ENCODE data around the gene PIGZ. TPM values are rescaled to one million over a fixed set of nuclear protein-coding genes. Genes with fewer than 3 reads are reported as not detected.

PIGZ gene
- total and polyA plus RNA-seq, 7 donors, result 2.9 to 8.0 (median 3.5) TPM

DNA sequence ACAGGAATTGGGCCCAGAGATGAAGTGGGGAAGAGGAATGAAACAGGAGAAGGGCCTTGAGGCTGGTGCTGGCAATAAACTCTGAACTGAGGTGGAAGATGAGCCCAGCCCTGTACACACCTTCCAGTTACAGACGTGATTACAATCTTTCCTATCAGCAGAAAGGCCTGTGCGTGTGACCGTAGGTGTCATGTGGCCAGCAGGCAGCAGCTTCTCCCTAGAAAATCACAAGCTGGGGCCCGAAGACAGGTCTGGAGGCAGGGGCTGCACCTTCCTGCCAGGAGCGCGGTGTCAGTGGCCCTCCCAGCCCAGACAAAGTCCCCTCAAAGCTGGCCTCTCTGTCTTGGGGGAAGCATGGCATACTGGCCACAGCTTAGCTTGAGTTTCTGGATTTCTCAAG, 16.7 kb upstream of the PIGZ start:
- H3K9me3 ChIP-seq, result peaks cover 11% of the 10 kb centered on the region
- ATAC-seq, result no peak
- intact Hi-C loops (cut with DNase I), result no loop called here

DNA sequence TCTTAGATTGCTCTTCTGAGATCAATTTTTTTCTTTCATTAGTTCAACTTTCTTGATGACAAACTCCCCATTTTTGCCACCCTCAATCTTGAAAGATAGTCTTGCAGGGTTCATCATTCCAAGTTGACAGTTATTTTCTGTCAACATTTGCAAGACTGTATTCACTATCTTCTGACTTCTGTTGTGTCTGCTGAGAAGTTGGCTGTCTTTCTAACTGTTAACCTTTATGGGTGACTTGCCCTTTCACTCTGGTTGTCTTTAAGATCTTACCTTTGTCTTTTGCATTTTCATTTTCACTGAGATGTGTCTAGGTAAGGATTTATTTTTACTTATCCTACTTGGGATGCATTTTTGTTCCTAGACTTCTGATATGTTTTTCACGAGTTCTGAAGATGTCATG, 14.6 kb upstream of the PIGZ start:
- no peak overlapping the region for H3K27ac ChIP-seq
- intact Hi-C loops (cut with DNase I), result no loop called here
- no peaks in the 10 kb centered on the region for H3K4me1 ChIP-seq
- H3K27me3 ChIP-seq (ENCODE audit: insufficient read depth in 3 of 3, low read length in 2 of 3), result no peaks in the 10 kb centered on the region
- H3K36me3 ChIP-seq (ENCODE audit: insufficient read depth in 1 of 2, low read depth in 1 of 2), result no peaks in the 10 kb centered on the region
- H3K9me3 ChIP-seq, result peaks cover 11% of the 10 kb centered on the region
- no peak for ATAC-seq
- TF ChIP-seq, protein P1, sequence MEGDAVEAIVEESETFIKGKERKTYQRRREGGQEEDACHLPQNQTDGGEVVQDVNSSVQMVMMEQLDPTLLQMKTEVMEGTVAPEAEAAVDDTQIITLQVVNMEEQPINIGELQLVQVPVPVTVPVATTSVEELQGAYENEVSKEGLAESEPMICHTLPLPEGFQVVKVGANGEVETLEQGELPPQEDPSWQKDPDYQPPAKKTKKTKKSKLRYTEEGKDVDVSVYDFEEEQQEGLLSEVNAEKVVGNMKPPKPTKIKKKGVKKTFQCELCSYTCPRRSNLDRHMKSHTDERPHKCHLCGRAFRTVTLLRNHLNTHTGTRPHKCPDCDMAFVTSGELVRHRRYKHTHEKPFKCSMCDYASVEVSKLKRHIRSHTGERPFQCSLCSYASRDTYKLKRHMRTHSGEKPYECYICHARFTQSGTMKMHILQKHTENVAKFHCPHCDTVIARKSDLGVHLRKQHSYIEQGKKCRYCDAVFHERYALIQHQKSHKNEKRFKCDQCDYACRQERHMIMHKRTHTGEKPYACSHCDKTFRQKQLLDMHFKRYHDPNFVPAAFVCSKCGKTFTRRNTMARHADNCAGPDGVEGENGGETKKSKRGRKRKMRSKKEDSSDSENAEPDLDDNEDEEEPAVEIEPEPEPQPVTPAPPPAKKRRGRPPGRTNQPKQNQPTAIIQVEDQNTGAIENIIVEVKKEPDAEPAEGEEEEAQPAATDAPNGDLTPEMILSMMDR (IDR thresholded peaks at IDR 0.05), result no peak
- H3K4me3 ChIP-seq, result no peak overlapping the region
- no peak for DNase-seq
- WGBS, 3 donors, result 52 to 60% (median 58%) methylated on average over 1 of the region's 1 CpG

More for the DNA sequence above, 16.7 kb upstream of the PIGZ start:
- DNase-seq, result no peak
- H3K4me3 ChIP-seq, result no peak overlapping the region
- TF ChIP-seq, protein P1 (IDR thresholded peaks at IDR 0.05), result no peak
- H3K4me1 ChIP-seq, result no peaks in the 10 kb centered on the region
- no peak overlapping the region for H3K27ac ChIP-seq
- no peaks in the 10 kb centered on the region for H3K27me3 ChIP-seq (ENCODE audit: insufficient read depth in 3 of 3, low read length in 2 of 3)
- WGBS, 3 donors, result 79 to 84% (median 83%) methylated on average over 6 of the region's 6 CpGs
- no peaks in the 10 kb centered on the region for H3K36me3 ChIP-seq (ENCODE audit: insufficient read depth in 1 of 2, low read depth in 1 of 2)

DNA sequence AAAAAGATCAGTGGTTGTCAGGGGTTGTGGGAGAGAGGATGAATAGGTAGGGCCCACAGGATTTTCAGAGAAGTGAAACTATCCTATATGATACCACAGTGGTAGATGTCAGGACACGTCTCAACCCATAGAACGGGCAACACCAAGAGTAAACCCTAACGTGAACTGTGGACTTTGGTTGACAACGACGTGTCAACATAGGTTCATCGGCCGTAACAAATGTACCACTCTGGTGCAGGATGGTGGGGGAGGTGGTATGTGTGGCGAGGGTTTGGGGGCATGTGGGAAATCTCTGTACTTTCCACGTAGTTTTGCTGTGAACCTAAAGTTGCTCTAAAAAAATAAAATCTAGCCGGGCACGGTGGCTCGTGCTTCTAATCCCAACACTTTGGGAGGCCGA, 13.0 kb upstream of the PIGZ start:
- H3K4me3 ChIP-seq, result no peak overlapping the region
- ATAC-seq (no peak), DNase-seq (no peak)
- H3K36me3 ChIP-seq (ENCODE audit: insufficient read depth in 1 of 2, low read depth in 1 of 2), result no peaks in the 10 kb centered on the region
- H3K27me3 ChIP-seq (ENCODE audit: insufficient read depth in 3 of 3, low read length in 2 of 3), result no peaks in the 10 kb centered on the region
- H3K9me3 ChIP-seq, result peaks cover 11% of the 10 kb centered on the region
- no peaks in the 10 kb centered on the region for H3K4me1 ChIP-seq
- H3K27ac ChIP-seq, result no peak overlapping the region
- WGBS, 3 donors, result 91 to 94% (median 93%) methylated on average over 13 of the region's 13 CpGs
- intact Hi-C loops (cut with DNase I), result no loop called here
- TF ChIP-seq, protein P1 (IDR thresholded peaks at IDR 0.05), result no peak

DNA sequence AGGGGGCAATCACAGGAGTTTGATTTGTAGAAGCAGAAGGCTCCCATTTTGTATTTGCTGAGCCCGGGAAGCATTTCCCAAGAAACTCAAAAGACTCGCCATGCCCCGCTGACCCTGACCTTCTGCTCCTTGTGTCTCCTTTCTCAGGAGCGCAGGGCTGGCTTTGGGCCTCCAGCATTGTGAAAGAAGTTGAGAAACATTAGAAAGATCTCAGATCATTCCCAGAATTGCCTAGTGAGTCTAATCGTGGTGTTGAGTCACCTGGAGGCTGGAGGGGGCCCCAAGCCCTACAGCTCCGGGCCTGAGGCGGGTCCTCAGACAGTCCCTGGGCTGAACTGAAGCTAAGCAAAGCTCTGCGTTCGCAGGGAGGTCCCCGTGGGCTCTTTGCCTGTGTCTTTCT, 10.9 kb upstream of the PIGZ start:
- peak in 3 of 4 donors; percentile 24 to 33 (median 32) for ATAC-seq
- 73 to 77% (median 75%) methylated on average over 10 of the region's 10 CpGs for WGBS, 3 donors
- TF ChIP-seq, protein P1 (IDR thresholded peaks at IDR 0.05), result no peak
- Histone ChIP-seq H3K36me3 (ENCODE audit: insufficient read depth in 1 of 2, low read depth in 1 of 2) (no peaks in the 10 kb centered on the region), H3K27me3 (ENCODE audit: insufficient read depth in 3 of 3, low read length in 2 of 3) (no peaks in the 10 kb centered on the region), H3K4me1 (no peaks in the 10 kb centered on the region), H3K27ac (no peak overlapping the region), H3K9me3 (peaks cover 11% of the 10 kb centered on the region), H3K4me3 (no peak overlapping the region)
- peak; percentile 31 to 70 for DNase-seq
- intact Hi-C loops (cut with DNase I), result loop anchor here in 1 of 2 donors (2.0 kb wide), 1 partner anchor 207 kb away; no protein-coding TSS in a partner anchor

DNA sequence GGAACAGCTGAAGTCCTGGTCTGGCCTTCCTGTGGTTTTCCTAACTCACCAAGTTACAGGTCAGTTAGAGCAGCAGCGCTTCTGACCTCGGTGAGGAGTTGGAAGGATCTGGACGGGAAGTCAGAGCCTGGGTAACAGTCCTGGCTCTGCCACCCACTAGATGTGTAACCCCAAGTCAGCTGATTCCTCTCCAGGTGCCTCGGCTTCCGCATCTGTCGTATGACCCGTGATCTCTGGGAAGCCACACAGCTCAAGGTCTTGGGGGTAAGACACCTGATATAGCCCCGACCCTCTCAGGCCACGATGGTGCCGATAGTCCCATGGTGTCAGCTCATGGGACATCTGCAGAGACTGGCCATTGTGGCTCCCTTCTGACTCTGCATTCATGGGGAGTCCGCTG, 8.3 kb upstream of the PIGZ start:
- 78 to 79% (median 79%) methylated on average over 11 of the region's 11 CpGs for WGBS, 3 donors
- Histone ChIP-seq H3K4me3 (no peak overlapping the region), H3K4me1 (no peaks in the 10 kb centered on the region), H3K27ac (no peak overlapping the region), H3K9me3 (no peaks in the 10 kb centered on the region), H3K27me3 (ENCODE audit: insufficient read depth in 3 of 3, low read length in 2 of 3) (no peaks in the 10 kb centered on the region), H3K36me3 (ENCODE audit: insufficient read depth in 1 of 2, low read depth in 1 of 2) (no peaks in the 10 kb centered on the region)
- ATAC-seq (no peak), DNase-seq (no peak)
- TF ChIP-seq, protein P1 (IDR thresholded peaks at IDR 0.05), result no peak
- intact Hi-C loops (cut with DNase I), result no loop called here
